PFSK-1 (cell line): ENCODE results near the gene C2orf42.

ENCODE experiments used
- FOXP2 ChIP-seq: optimal IDR thresholded peaks from 2 replicates; pipeline ENCODE3; 2011; ENCODE audit warnings: borderline replicate concordance, control low read depth, inconsistent platforms; ENCODE audit not compliant: insufficient read depth; ENCODE audit errors: extremely low read length, extremely low read depth
- POLR2AphosphoS5 ChIP-seq: IDR thresholded peaks from 2 replicates; pipeline ENCODE4 v1.6.1; 2012; ENCODE audit warnings: low read depth, mild to moderate bottlenecking, control low read depth, low read length, moderate library complexity
- SIN3A ChIP-seq: IDR thresholded peaks from 2 replicates; pipeline ENCODE4 v1.6.1; 2012; ENCODE audit warnings: mild to moderate bottlenecking, low read length, moderate library complexity, borderline replicate concordance; ENCODE audit not compliant: insufficient read depth
- TAF1 ChIP-seq: IDR thresholded peaks from 2 replicates; pipeline ENCODE4 v1.6.1; 2012; ENCODE audit warnings: low read length, control low read depth, borderline replicate concordance; ENCODE audit not compliant: insufficient read depth
- TF ChIP-seq, protein P1 (sequence below), 2 experiments: IDR thresholded peaks; 2 replicates each; pipeline versions ENCODE4 v1.6.1 to v1.8.0; 2011 to 2012; ENCODE audit warnings: low read depth in 2 of 2, low read length in 2 of 2, control low read depth in 1 of 2, inconsistent platforms in 1 of 2, mild to moderate bottlenecking in 1 of 2, moderate library complexity in 1 of 2; ENCODE audit not compliant: insufficient read depth in 1 of 2

DNA sequence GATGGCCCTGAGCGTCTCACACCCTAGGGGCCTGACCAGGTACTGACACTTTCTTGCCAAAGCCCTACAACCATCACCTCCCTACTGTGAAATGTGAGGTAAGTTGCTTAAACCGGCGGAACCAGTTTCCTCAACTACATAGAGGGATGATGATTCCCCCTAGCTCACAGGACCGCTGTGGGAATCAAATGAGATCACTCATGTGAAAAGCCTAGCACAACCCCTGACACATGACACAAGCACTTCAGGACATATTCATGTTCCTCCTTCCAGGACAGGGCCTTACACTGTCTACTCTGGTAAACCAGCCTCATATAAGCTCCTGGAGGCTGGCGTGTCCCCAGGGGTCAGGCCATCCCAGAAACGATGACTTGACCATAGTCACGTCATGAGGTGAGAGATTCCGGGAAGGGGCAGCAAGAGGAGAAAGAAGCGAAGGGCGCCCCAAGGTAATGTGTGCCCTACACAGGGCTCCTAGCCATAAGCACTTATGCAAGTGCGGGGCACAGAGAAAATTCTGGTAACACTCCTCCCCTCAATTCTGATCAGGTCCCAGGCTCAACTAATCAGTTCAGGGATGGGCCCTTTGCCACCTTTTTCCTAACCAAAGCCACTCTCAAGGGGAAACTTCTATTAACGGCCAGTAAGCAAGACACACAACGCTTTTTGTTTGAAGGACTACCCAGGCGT lies 49.5 kb downstream of the C2orf42 start:
- TF ChIP-seq, protein P1, sequence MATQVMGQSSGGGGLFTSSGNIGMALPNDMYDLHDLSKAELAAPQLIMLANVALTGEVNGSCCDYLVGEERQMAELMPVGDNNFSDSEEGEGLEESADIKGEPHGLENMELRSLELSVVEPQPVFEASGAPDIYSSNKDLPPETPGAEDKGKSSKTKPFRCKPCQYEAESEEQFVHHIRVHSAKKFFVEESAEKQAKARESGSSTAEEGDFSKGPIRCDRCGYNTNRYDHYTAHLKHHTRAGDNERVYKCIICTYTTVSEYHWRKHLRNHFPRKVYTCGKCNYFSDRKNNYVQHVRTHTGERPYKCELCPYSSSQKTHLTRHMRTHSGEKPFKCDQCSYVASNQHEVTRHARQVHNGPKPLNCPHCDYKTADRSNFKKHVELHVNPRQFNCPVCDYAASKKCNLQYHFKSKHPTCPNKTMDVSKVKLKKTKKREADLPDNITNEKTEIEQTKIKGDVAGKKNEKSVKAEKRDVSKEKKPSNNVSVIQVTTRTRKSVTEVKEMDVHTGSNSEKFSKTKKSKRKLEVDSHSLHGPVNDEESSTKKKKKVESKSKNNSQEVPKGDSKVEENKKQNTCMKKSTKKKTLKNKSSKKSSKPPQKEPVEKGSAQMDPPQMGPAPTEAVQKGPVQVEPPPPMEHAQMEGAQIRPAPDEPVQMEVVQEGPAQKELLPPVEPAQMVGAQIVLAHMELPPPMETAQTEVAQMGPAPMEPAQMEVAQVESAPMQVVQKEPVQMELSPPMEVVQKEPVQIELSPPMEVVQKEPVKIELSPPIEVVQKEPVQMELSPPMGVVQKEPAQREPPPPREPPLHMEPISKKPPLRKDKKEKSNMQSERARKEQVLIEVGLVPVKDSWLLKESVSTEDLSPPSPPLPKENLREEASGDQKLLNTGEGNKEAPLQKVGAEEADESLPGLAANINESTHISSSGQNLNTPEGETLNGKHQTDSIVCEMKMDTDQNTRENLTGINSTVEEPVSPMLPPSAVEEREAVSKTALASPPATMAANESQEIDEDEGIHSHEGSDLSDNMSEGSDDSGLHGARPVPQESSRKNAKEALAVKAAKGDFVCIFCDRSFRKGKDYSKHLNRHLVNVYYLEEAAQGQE (IDR thresholded peaks at IDR 0.05; ENCODE audit: insufficient read depth in 1 of 2, low read depth in 2 of 2, low read length in 2 of 2): no peak
- peak; percentile 45; the same call in 1 of the 2 replicates for TF ChIP-seq POLR2AphosphoS5
- no peak for TF ChIP-seq SIN3A
- TF ChIP-seq TAF1: no peak
- no peak for TF ChIP-seq FOXP2
